ENCODE measurements around the gene POM121.
"Not testable (repeated sequence)": the region's sequence is repeated elsewhere in the genome, so short reads cannot be mapped to it uniquely, and the experiment has no call there.

DNA sequence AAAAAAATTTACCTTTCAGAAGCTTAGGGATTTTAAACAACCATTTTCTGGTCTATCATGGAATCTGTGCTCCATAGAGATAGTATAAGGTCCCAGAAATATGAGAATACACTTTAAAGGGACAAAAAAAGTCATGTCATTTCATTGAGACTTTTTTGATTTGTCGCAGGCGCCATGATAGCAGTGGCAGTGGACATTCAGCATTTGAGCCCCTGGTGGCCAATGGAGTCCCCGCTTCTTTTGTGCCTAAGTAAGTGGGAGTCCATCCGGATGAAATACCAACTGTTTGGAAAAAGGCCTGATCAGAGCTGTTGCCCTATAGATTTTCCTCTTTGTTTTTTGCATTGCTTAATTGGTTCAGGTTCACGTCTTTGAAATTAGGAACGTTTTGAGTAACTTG, 3.3 kb downstream of the POM121 start:
- TF ChIP-seq POLR2AphosphoS5 (IDR thresholded peaks at IDR 0.05; ENCODE audit: low read depth, low read length); CBX3 (IDR thresholded peaks at IDR 0.05; ENCODE audit: low read depth); EZH2 (IDR thresholded peaks at IDR 0.05); FOSL1 (IDR thresholded peaks at IDR 0.05; ENCODE audit: low read depth); POLR2A (IDR thresholded peaks at IDR 0.05; ENCODE audit: borderline replicate concordance, extremely low read depth, insufficient read depth, insufficient read length): not testable (repeated sequence)
- TF ChIP-seq, protein P1, sequence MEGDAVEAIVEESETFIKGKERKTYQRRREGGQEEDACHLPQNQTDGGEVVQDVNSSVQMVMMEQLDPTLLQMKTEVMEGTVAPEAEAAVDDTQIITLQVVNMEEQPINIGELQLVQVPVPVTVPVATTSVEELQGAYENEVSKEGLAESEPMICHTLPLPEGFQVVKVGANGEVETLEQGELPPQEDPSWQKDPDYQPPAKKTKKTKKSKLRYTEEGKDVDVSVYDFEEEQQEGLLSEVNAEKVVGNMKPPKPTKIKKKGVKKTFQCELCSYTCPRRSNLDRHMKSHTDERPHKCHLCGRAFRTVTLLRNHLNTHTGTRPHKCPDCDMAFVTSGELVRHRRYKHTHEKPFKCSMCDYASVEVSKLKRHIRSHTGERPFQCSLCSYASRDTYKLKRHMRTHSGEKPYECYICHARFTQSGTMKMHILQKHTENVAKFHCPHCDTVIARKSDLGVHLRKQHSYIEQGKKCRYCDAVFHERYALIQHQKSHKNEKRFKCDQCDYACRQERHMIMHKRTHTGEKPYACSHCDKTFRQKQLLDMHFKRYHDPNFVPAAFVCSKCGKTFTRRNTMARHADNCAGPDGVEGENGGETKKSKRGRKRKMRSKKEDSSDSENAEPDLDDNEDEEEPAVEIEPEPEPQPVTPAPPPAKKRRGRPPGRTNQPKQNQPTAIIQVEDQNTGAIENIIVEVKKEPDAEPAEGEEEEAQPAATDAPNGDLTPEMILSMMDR (IDR thresholded peaks at IDR 0.05 in 2 of 3, conservative IDR thresholded peaks at IDR 0.05 in 1 of 3; ENCODE audit: borderline replicate concordance in 1 of 3, insufficient read depth in 1 of 3, low read depth in 2 of 3, low read length in 2 of 3) = peak in 2 of 3 experiments; percentile 16 to 30; a peak in 3 of 6 replicates

Data from HCT116 (cell line).